CD4-positive, CD25-positive, alpha-beta regulatory T cell (primary cell): ENCODE measurements around the gene GNB1. TPM values are rescaled to one million over a fixed set of nuclear protein-coding genes. Genes with fewer than 3 reads are reported as not detected.

ENCODE experiments used
- ATAC-seq, 2 donors: fragments of 150-1000 bp; cut with Tn5 transposase; one replicate each; pipeline ENCODE4 v1.10.0; 2021; ENCODE audit warnings: low read depth in 2 of 2, moderate number of reproducible peaks in 2 of 2, moderate library complexity in 1 of 2
- DNase-seq, 3 donors: peaks; one replicate each; pipeline versions ENCODE4 v3.0.0 to v3.0.0-alpha.2; 2012 to 2022; ENCODE audit warnings: mixed read lengths in 1 of 3
- H3K27ac ChIP-seq: one replicate; pipeline ENCODE4 v1.7.0; 2013; ENCODE audit warnings: mild to moderate bottlenecking, low read length; ENCODE audit not compliant: insufficient read depth, poor library complexity, severe bottlenecking
- H3K27me3 ChIP-seq: one replicate; pipeline ENCODE4 v1.7.0; 2013; ENCODE audit warnings: low read length; ENCODE audit not compliant: control insufficient read depth, insufficient read depth
- H3K36me3 ChIP-seq: one replicate; pipeline ENCODE4 v1.7.0; 2013; ENCODE audit warnings: mild to moderate bottlenecking, low read length, moderate library complexity; ENCODE audit not compliant: control insufficient read depth, insufficient read depth
- H3K4me1 ChIP-seq: 2 replicates; pipeline ENCODE4 v1.7.0; 2013; ENCODE audit warnings: mild to moderate bottlenecking, low read length; ENCODE audit not compliant: insufficient read depth, control insufficient read depth, poor library complexity, severe bottlenecking
- H3K4me3 ChIP-seq: one replicate; pipeline ENCODE4 v1.7.0; 2013; ENCODE audit warnings: low read depth, mild to moderate bottlenecking, low read length, moderate library complexity
- H3K9me3 ChIP-seq, 2 experiments: 1 replicate in 1 of 2; 2 replicates in 1 of 2; pipeline ENCODE4 v1.7.0; 2013; ENCODE audit warnings: low read length in 2 of 2, mild to moderate bottlenecking in 1 of 2, moderate library complexity in 1 of 2; ENCODE audit not compliant: control insufficient read depth in 2 of 2
- H3K27ac Mint-ChIP-seq, 3 donors: one replicate each; pipeline ENCODE4 v1.8.0; 2020 to 2022; ENCODE audit warnings: mild to moderate bottlenecking in 3 of 3, mixed read lengths in 3 of 3, moderate library complexity in 2 of 3
- H3K27me3 Mint-ChIP-seq: one replicate; pipeline ENCODE4 v1.8.0; 2022; ENCODE audit warnings: mild to moderate bottlenecking, mixed read lengths
- H3K36me3 Mint-ChIP-seq: one replicate; pipeline ENCODE4 v1.8.0; 2020; ENCODE audit warnings: mixed read lengths
- H3K4me1 Mint-ChIP-seq, 4 donors: one replicate each; pipeline ENCODE4 v1.8.0; 2020 to 2022; ENCODE audit warnings: mixed read lengths in 4 of 4, mild to moderate bottlenecking in 1 of 4
- H3K4me3 Mint-ChIP-seq, 4 donors: one replicate each; pipeline ENCODE4 v1.8.0; 2020 to 2022; ENCODE audit warnings: mild to moderate bottlenecking in 4 of 4, mixed read lengths in 4 of 4, moderate library complexity in 3 of 4
- H3K9me3 Mint-ChIP-seq, 7 donors: one replicate each; pipeline ENCODE4 v1.8.0; 2020 to 2022; ENCODE audit warnings: mixed read lengths in 7 of 7, mild to moderate bottlenecking in 3 of 7, moderate library complexity in 2 of 7
- polyA plus RNA-seq, 4 donors: library from polyadenylated mRNA; unstranded; fragments of 300-500 nt; fragmentation: Illumina TruSeq; gene quantifications; one replicate each; pipeline ENCODE4 v1.2.3, GENCODE V29; 2021
- total RNA-seq: library from RNA; stranded (reverse); gene quantifications from one replicate; pipeline ENCODE4 v1.2.3, GENCODE V29; 2022

Gene GNB1
- total and polyA plus RNA-seq, 5 donors from 2014 or later, result 47.0 to 242 (median 102) TPM

- peak overlapping the region in 2 of 3 donors; percentile 30 to 55 for H3K27ac Mint-ChIP-seq
Measured at GRCh38 chr1:1827089-1827848, 63.6 kb downstream of the GNB1 start.

GRCh38 chr1:1826356-1827088 is 64.4 kb downstream of the GNB1 start:
- H3K36me3 Mint-ChIP-seq, result peaks cover 20% of the 10 kb centered on the region
- H3K4me3 ChIP-seq, result no peak overlapping the region

More at GRCh38 chr1:1827089-1827848, 63.6 kb downstream of the GNB1 start:
- no peaks in the 10 kb centered on the region for H3K9me3 ChIP-seq
- no peak overlapping the region for H3K4me3 ChIP-seq
- peaks cover 23% of the 10 kb centered on the region for H3K36me3 Mint-ChIP-seq
- no peaks in the 10 kb centered on the region for H3K27me3 Mint-ChIP-seq
- peaks cover 4% of the 10 kb centered on the region for H3K4me1 ChIP-seq
- H3K27me3 ChIP-seq, result no peaks in the 10 kb centered on the region
- no peaks in the 10 kb centered on the region for H3K9me3 Mint-ChIP-seq
- peaks cover 19 to 45% (median 28%) of the 10 kb centered on the region in 4 donors for H3K4me1 Mint-ChIP-seq
- no peak for DNase-seq
- peaks cover 37% of the 10 kb centered on the region for H3K36me3 ChIP-seq
- ATAC-seq, result no peak
- H3K27ac ChIP-seq, result no peak overlapping the region
- no peak overlapping the region for H3K4me3 Mint-ChIP-seq

GRCh38 chr1:1825217-1825616 is 65.7 kb downstream of the GNB1 start:
- Histone ChIP-seq H3K27ac (no peak overlapping the region), H3K4me3 (no peak overlapping the region), H3K9me3 (no peaks in the 10 kb centered on the region), H3K27me3 (no peaks in the 10 kb centered on the region), H3K36me3 (peaks cover 49% of the 10 kb centered on the region), H3K4me1 (peaks cover 6% of the 10 kb centered on the region)
- ATAC-seq, result no peak
- Mint-ChIP-seq H3K36me3 (peaks cover 25% of the 10 kb centered on the region), H3K4me1 (peaks cover 17 to 51% (median 26%) of the 10 kb centered on the region in 4 donors), H3K27me3 (no peaks in the 10 kb centered on the region), H3K4me3 (no peak overlapping the region), H3K9me3 (no peaks in the 10 kb centered on the region), H3K27ac (peak overlapping the region; percentile 18 to 51 (median 23))
- DNase-seq, result no peak

More at GRCh38 chr1:1826356-1827088, 64.4 kb downstream of the GNB1 start:
- no peak for DNase-seq
- H3K4me1 ChIP-seq, result peaks cover 4% of the 10 kb centered on the region
- Mint-ChIP-seq H3K4me1 (peaks cover 17 to 43% (median 25%) of the 10 kb centered on the region in 4 donors), H3K27me3 (no peaks in the 10 kb centered on the region), H3K9me3 (no peaks in the 10 kb centered on the region), H3K27ac (peak overlapping the region in 2 of 3 donors; percentile 6 to 55), H3K4me3 (no peak overlapping the region)
- no peaks in the 10 kb centered on the region for H3K27me3 ChIP-seq
- no peak for ATAC-seq
- no peak overlapping the region for H3K27ac ChIP-seq
- no peaks in the 10 kb centered on the region for H3K9me3 ChIP-seq
- H3K36me3 ChIP-seq, result peaks cover 36% of the 10 kb centered on the region

GRCh38 chr1:1819762-1820161 is 71.1 kb downstream of the GNB1 start:
- no peaks in the 10 kb centered on the region for H3K27me3 Mint-ChIP-seq
- H3K36me3 Mint-ChIP-seq, result peaks cover 28% of the 10 kb centered on the region
- no peaks in the 10 kb centered on the region for H3K9me3 Mint-ChIP-seq
- no peaks in the 10 kb centered on the region for H3K27me3 ChIP-seq
- peaks cover 67% of the 10 kb centered on the region for H3K36me3 ChIP-seq
- H3K4me1 Mint-ChIP-seq, result peaks cover 6 to 26% (median 9%) of the 10 kb centered on the region in 4 donors
- ATAC-seq (no peak), DNase-seq (no peak)
- no peak overlapping the region for H3K27ac ChIP-seq
- H3K27ac Mint-ChIP-seq, result no peak overlapping the region
- H3K4me1 ChIP-seq, result peaks cover 3% of the 10 kb centered on the region
- H3K9me3 ChIP-seq, result no peaks in the 10 kb centered on the region
- H3K4me3 Mint-ChIP-seq, result no peak overlapping the region
- no peak overlapping the region for H3K4me3 ChIP-seq

- Histone ChIP-seq H3K27me3 (no peaks in the 10 kb centered on the region), H3K36me3 (peaks cover 69% of the 10 kb centered on the region), H3K4me1 (peaks cover 3% of the 10 kb centered on the region), H3K27ac (no peak overlapping the region), H3K4me3 (no peak overlapping the region), H3K9me3 (no peaks in the 10 kb centered on the region)
- Mint-ChIP-seq H3K36me3 (peaks cover 30% of the 10 kb centered on the region), H3K9me3 (no peaks in the 10 kb centered on the region), H3K4me3 (no peak overlapping the region), H3K4me1 (peaks cover 0 to 21% (median 8%) of the 10 kb centered on the region in 4 donors), H3K27ac (peak overlapping the region in 1 of 3 donors; percentile 9), H3K27me3 (no peaks in the 10 kb centered on the region)
- DNase-seq (no peak), ATAC-seq (no peak)
Measured at GRCh38 chr1:1817221-1817620, 73.7 kb downstream of the GNB1 start.

GRCh38 chr1:1815606-1816281 is 75.1 kb downstream of the GNB1 start:
- Mint-ChIP-seq H3K4me3 (peak overlapping the region in 1 of 4 donors; percentile 30), H3K9me3 (no peaks in the 10 kb centered on the region), H3K36me3 (peaks cover 28% of the 10 kb centered on the region), H3K4me1 (peaks cover 0 to 16% (median 8%) of the 10 kb centered on the region in 4 donors), H3K27ac (peak overlapping the region in 2 of 3 donors; percentile 21 to 73), H3K27me3 (no peaks in the 10 kb centered on the region)
- DNase-seq (no peak), ATAC-seq (no peak)
- Histone ChIP-seq H3K4me3 (no peak overlapping the region), H3K9me3 (no peaks in the 10 kb centered on the region), H3K36me3 (peaks cover 62% of the 10 kb centered on the region), H3K4me1 (no peaks in the 10 kb centered on the region), H3K27ac (no peak overlapping the region), H3K27me3 (no peaks in the 10 kb centered on the region)

GRCh38 chr1:1809489-1809888 is 81.4 kb downstream of the GNB1 start:
- Histone ChIP-seq H3K27ac (no peak overlapping the region), H3K27me3 (no peaks in the 10 kb centered on the region)
- H3K27ac Mint-ChIP-seq, result no peak overlapping the region

More at GRCh38 chr1:1809489-1809888, 81.4 kb downstream of the GNB1 start:
- no peak overlapping the region for H3K4me3 ChIP-seq
- Mint-ChIP-seq H3K9me3 (no peaks in the 10 kb centered on the region), H3K36me3 (peaks cover 22% of the 10 kb centered on the region), H3K27me3 (no peaks in the 10 kb centered on the region), H3K4me3 (no peak overlapping the region), H3K4me1 (peaks cover 4 to 13% (median 7%) of the 10 kb centered on the region in 4 donors)
- DNase-seq (no peak), ATAC-seq (no peak)
- H3K9me3 ChIP-seq, result no peaks in the 10 kb centered on the region
- no peaks in the 10 kb centered on the region for H3K4me1 ChIP-seq
- peaks cover 67% of the 10 kb centered on the region for H3K36me3 ChIP-seq
